ENCODE results near the gene SEC61G. TPM values are rescaled to one million over a fixed set of nuclear protein-coding genes. Genes with fewer than 3 reads are reported as not detected.

SEC61G gene
- total RNA-seq, 6 experiments from 2014 or later, result 44.0 to 171 (median 77.5) TPM

- H3K4me1 ChIP-seq, result peaks cover 0 to 13% (median 3%) of the 10 kb centered on the region in 4 donors
- intact Hi-C loops (cut with DNase I), result no loop called here
- no peak for DNase-seq
- no peak overlapping the region for H3K27ac ChIP-seq
- H3K9me3 ChIP-seq, result no peaks in the 10 kb centered on the region
- no peak for ATAC-seq
- H3K36me3 ChIP-seq, result peaks cover 0 to 29% (median 11%) of the 10 kb centered on the region in 4 donors
- H3K27me3 ChIP-seq, result no peaks in the 10 kb centered on the region
- 41% methylated on average over 6 of the region's 6 CpGs for WGBS (ENCODE audit: insufficient coverage, low coverage, low lambda C conversion rate, missing lambda C conversion rate)
- TF ChIP-seq POLR2A (IDR thresholded peaks at IDR 0.05) (no peak), CTCF (IDR thresholded peaks at IDR 0.05) (no peak)
- H3K4me3 ChIP-seq, result peak overlapping the region; percentile 92 to 98 (median 96)
These were observed 1.3 kb downstream of the SEC61G start for GRCh38 chr7:54757711-54758110.

GRCh38 chr7:54749200-54749599 lies 9.8 kb downstream of the SEC61G start:
- DNase-seq (no peak), ATAC-seq (no peak)
- H3K27me3 ChIP-seq, result no peaks in the 10 kb centered on the region
- intact Hi-C loops (cut with DNase I), result no loop called here
- H3K4me3 ChIP-seq, result no peak overlapping the region
- peaks cover 9 to 62% (median 28%) of the 10 kb centered on the region in 4 donors for H3K36me3 ChIP-seq
- no peaks in the 10 kb centered on the region for H3K4me1 ChIP-seq
- no peak overlapping the region for H3K27ac ChIP-seq
- TF ChIP-seq CTCF (IDR thresholded peaks at IDR 0.05), result no peak
- no peak for TF ChIP-seq POLR2A (IDR thresholded peaks at IDR 0.05)
- WGBS (ENCODE audit: insufficient coverage, low coverage, low lambda C conversion rate, missing lambda C conversion rate), result 93% methylated on average over 5 of the region's 6 CpGs
- no peaks in the 10 kb centered on the region for H3K9me3 ChIP-seq

- no peaks in the 10 kb centered on the region for H3K4me1 ChIP-seq
- peaks cover 0 to 42% (median 24%) of the 10 kb centered on the region in 4 donors for H3K36me3 ChIP-seq
- H3K27ac ChIP-seq, result no peak overlapping the region
- no peaks in the 10 kb centered on the region for H3K27me3 ChIP-seq
- H3K9me3 ChIP-seq, result no peaks in the 10 kb centered on the region
- no peak for ATAC-seq
- 96% methylated on average over 5 of the region's 5 CpGs for WGBS (ENCODE audit: insufficient coverage, low coverage, low lambda C conversion rate, missing lambda C conversion rate)
- intact Hi-C loops (cut with DNase I), result no loop called here
- TF ChIP-seq POLR2A (IDR thresholded peaks at IDR 0.05) (no peak), CTCF (IDR thresholded peaks at IDR 0.05) (no peak)
- no peak for DNase-seq
- no peak overlapping the region for H3K4me3 ChIP-seq
These were observed 11.8 kb downstream of the SEC61G start for GRCh38 chr7:54747234-54747633.

- H3K4me3 ChIP-seq, result no peak overlapping the region
- no peak for TF ChIP-seq CTCF (IDR thresholded peaks at IDR 0.05)
- no peak for TF ChIP-seq POLR2A (IDR thresholded peaks at IDR 0.05)
- no peaks in the 10 kb centered on the region for H3K27me3 ChIP-seq
- ATAC-seq (no peak), DNase-seq (no peak)
- no peaks in the 10 kb centered on the region for H3K4me1 ChIP-seq
- no peaks in the 10 kb centered on the region for H3K9me3 ChIP-seq
- no peak overlapping the region for H3K27ac ChIP-seq
- intact Hi-C loops (cut with DNase I), result no loop called here
- peaks cover 0 to 9% (median 5%) of the 10 kb centered on the region in 4 donors for H3K36me3 ChIP-seq
- 95% methylated on average over 1 of the region's 1 CpG for WGBS (ENCODE audit: insufficient coverage, low coverage, low lambda C conversion rate, missing lambda C conversion rate)
These were observed 15.4 kb downstream of the SEC61G start for GRCh38 chr7:54743580-54743979.

GRCh38 chr7:54738737-54739136 lies 20.3 kb downstream of the SEC61G start:
- H3K27ac ChIP-seq, result no peak overlapping the region
- WGBS (ENCODE audit: insufficient coverage, low coverage, low lambda C conversion rate, missing lambda C conversion rate), result 83% methylated on average over 1 of the region's 1 CpG
- no peak for DNase-seq
- H3K27me3 ChIP-seq, result no peaks in the 10 kb centered on the region
- H3K36me3 ChIP-seq, result no peaks in the 10 kb centered on the region
- intact Hi-C loops (cut with DNase I), result no loop called here
- no peak overlapping the region for H3K4me3 ChIP-seq
- H3K9me3 ChIP-seq, result no peaks in the 10 kb centered on the region
- no peaks in the 10 kb centered on the region for H3K4me1 ChIP-seq
- TF ChIP-seq CTCF (IDR thresholded peaks at IDR 0.05) (no peak), POLR2A (IDR thresholded peaks at IDR 0.05) (no peak)
- ATAC-seq, result no peak
